Measurements from ENCODE around the gene ZNF385A. TPM values are rescaled to one million over a fixed set of nuclear protein-coding genes. Genes with fewer than 3 reads are reported as not detected.
A peak's percentile ranks its signal among the peaks of the same experiment; 100 is the strongest.

Gene ZNF385A
- total RNA-seq, 1 experiment from 2014 or later = 5.9 TPM

DNA sequence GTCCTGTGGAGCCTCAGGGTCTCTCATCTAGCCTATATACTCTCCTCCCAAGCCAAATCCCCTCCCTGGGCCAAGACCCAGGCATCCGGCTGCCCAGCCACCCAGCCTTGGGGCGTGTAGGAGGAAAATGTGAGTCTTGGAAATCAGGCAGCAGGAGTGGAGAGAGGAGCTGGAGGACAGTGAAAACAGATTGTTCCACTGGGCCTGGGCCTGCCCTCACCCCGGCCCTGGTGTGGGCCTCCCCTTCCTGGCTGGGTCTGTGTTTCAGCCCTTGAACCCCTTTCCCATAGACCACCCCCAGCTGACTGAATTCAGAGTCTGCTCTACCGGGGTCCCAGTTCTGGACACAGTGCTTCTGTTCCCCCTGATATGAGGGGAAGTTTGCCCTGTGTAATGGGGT lies 27.8 kb upstream of the ZNF385A start:
- DNase-seq (ENCODE audit: low read depth, low spot score) (no peak), ATAC-seq (no peak)
- TF ChIP-seq POLR2AphosphoS5 (IDR thresholded peaks at IDR 0.05; ENCODE audit: low read depth, low read length) (no peak), SIN3A (IDR thresholded peaks at IDR 0.05; ENCODE audit: borderline replicate concordance, insufficient read depth, low read depth, low read length) (no peak), TCF7L2 (IDR thresholded peaks at IDR 0.05; ENCODE audit: low read depth, low read length) (no peak)
- TF ChIP-seq, protein P1, sequence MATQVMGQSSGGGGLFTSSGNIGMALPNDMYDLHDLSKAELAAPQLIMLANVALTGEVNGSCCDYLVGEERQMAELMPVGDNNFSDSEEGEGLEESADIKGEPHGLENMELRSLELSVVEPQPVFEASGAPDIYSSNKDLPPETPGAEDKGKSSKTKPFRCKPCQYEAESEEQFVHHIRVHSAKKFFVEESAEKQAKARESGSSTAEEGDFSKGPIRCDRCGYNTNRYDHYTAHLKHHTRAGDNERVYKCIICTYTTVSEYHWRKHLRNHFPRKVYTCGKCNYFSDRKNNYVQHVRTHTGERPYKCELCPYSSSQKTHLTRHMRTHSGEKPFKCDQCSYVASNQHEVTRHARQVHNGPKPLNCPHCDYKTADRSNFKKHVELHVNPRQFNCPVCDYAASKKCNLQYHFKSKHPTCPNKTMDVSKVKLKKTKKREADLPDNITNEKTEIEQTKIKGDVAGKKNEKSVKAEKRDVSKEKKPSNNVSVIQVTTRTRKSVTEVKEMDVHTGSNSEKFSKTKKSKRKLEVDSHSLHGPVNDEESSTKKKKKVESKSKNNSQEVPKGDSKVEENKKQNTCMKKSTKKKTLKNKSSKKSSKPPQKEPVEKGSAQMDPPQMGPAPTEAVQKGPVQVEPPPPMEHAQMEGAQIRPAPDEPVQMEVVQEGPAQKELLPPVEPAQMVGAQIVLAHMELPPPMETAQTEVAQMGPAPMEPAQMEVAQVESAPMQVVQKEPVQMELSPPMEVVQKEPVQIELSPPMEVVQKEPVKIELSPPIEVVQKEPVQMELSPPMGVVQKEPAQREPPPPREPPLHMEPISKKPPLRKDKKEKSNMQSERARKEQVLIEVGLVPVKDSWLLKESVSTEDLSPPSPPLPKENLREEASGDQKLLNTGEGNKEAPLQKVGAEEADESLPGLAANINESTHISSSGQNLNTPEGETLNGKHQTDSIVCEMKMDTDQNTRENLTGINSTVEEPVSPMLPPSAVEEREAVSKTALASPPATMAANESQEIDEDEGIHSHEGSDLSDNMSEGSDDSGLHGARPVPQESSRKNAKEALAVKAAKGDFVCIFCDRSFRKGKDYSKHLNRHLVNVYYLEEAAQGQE (IDR thresholded peaks at IDR 0.05; ENCODE audit: insufficient read depth in 1 of 2, low read depth in 2 of 2, low read length in 1 of 2) = no peak
- Histone ChIP-seq H3K36me3 (ENCODE audit: control insufficient read depth, insufficient read depth, low read length) (no peaks in the 10 kb centered on the region; the same call in 1 of the 2 replicates), H3K27me3 (ENCODE audit: control insufficient read depth, insufficient read depth, low read length) (no peaks in the 10 kb centered on the region), H3K9me3 (ENCODE audit: control insufficient read depth, insufficient read depth, low read depth, low read length) (no peaks in the 10 kb centered on the region), H3K27ac (ENCODE audit: low read length) (no peak overlapping the region), H3K4me1 (ENCODE audit: control insufficient read depth, insufficient read depth, low read length) (peaks cover 24% of the 10 kb centered on the region), H3K4me3 (ENCODE audit: low read depth in 2 of 2, low read length in 2 of 2) (no peak overlapping the region)
- in situ Hi-C loops (cut with HindIII; ENCODE audit: low pct_unique_long_range_greater_than_20kb, low sequenced_read_pairs) (no loop called here), intact Hi-C loops (cut with micrococcal nuclease; ENCODE audit: unreplicated experiment) (no loop called here)
- no TSS peak for BruUV-seq (replicated peaks)
- CTCF ChIA-PET = interaction anchor here (0.8 to 1.0 kb wide), 2 partner anchors 9 to 13 kb away, joined by 3 read pairs; no protein-coding TSS in a partner anchor
- POLR2A ChIA-PET = no interaction called here

DNA sequence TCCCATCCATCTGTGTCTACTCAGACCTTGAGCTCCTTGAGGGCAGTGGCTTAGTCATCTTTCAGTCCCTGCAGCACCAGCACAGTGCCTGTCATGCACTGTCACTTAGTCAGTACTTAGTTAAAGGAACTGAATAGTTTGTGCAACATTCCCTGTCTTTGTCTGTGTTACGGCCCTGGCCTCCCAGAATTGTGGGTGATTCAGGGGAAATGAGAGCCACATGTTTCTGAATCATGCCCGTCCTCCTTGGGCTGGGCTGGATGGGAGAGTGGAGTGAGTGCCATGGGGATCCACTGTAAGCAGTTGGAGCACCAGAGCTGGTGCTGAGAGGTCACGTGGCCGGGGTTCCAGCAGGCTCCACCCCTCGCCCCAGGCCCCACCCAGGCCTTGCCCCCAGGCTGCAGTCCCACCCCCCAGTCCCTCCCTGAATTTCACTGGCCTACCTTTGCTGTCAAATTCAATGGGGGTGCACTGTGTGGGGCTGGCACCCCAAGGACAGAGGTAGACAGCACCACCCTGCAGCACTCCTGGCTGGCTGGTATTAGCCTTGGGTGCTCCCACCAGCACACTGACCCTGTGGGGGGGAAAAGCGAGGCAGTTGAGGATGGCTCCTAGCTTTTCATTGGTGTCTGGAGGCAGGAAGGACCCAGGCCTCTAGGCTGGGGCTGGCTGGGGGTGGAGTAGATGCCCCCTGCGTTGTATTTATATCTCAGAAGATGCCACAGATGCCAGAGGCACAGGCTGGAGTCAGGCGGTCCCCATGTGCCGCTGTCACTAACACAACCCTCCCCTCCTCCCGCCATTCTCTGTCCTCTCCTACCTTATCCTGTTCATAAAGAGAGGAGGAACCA lies 27.1 kb upstream of the ZNF385A start:
- ATAC-seq (peak; percentile 67), DNase-seq (ENCODE audit: low read depth, low spot score) (peak; percentile 82)

More for the DNA sequence above, 27.1 kb upstream of the ZNF385A start:
- Histone ChIP-seq H3K9me3 (ENCODE audit: control insufficient read depth, insufficient read depth, low read depth, low read length) (no peaks in the 10 kb centered on the region), H3K27me3 (ENCODE audit: control insufficient read depth, insufficient read depth, low read length) (no peaks in the 10 kb centered on the region), H3K36me3 (ENCODE audit: control insufficient read depth, insufficient read depth, low read length) (no peaks in the 10 kb centered on the region; the same call in 1 of the 2 replicates), H3K4me1 (ENCODE audit: control insufficient read depth, insufficient read depth, low read length) (peaks cover 19% of the 10 kb centered on the region), H3K27ac (ENCODE audit: low read length) (no peak overlapping the region), H3K4me3 (ENCODE audit: low read depth in 2 of 2, low read length in 2 of 2) (no peak overlapping the region)
- no TSS peak for BruUV-seq (replicated peaks)
- ChIA-PET CTCF (interaction anchor here (1.6 to 1.7 kb wide), 2 partner anchors 12 to 27 kb away, joined by 6 to 7 read pairs; no protein-coding TSS in a partner anchor), POLR2A (interaction anchor here (0.5 kb wide), 1 partner anchor 16 kb away, joined by 3 read pairs; no protein-coding TSS in a partner anchor)
- intact Hi-C loops (cut with micrococcal nuclease; ENCODE audit: unreplicated experiment) (no loop called here), in situ Hi-C loops (cut with HindIII; ENCODE audit: low pct_unique_long_range_greater_than_20kb, low sequenced_read_pairs) (no loop called here)
- TF ChIP-seq TCF7L2 (IDR thresholded peaks at IDR 0.05; ENCODE audit: low read depth, low read length) = no peak
- no peak for TF ChIP-seq POLR2AphosphoS5 (IDR thresholded peaks at IDR 0.05; ENCODE audit: low read depth, low read length)
- TF ChIP-seq, protein P1 (IDR thresholded peaks at IDR 0.05; ENCODE audit: insufficient read depth in 1 of 2, low read depth in 2 of 2, low read length in 1 of 2) = no peak
- no peak for TF ChIP-seq SIN3A (IDR thresholded peaks at IDR 0.05; ENCODE audit: borderline replicate concordance, insufficient read depth, low read depth, low read length)
- TF ChIP-seq, protein P2, sequence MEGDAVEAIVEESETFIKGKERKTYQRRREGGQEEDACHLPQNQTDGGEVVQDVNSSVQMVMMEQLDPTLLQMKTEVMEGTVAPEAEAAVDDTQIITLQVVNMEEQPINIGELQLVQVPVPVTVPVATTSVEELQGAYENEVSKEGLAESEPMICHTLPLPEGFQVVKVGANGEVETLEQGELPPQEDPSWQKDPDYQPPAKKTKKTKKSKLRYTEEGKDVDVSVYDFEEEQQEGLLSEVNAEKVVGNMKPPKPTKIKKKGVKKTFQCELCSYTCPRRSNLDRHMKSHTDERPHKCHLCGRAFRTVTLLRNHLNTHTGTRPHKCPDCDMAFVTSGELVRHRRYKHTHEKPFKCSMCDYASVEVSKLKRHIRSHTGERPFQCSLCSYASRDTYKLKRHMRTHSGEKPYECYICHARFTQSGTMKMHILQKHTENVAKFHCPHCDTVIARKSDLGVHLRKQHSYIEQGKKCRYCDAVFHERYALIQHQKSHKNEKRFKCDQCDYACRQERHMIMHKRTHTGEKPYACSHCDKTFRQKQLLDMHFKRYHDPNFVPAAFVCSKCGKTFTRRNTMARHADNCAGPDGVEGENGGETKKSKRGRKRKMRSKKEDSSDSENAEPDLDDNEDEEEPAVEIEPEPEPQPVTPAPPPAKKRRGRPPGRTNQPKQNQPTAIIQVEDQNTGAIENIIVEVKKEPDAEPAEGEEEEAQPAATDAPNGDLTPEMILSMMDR (IDR thresholded peaks at IDR 0.05) = no peak

All from Panc1 (cell line).